Measurements from ENCODE around the gene DAPK1.

- TF ChIP-seq CTCF (IDR thresholded peaks at IDR 0.05) = no peak
- no peak for TF ChIP-seq POLR2AphosphoS5 (IDR thresholded peaks at IDR 0.05)
Observed at GRCh38 chr9:87610200-87611155, 112.8 kb downstream of the DAPK1 start.

Measured in suprapubic skin (tissue), 3 donors.